Measurements from ENCODE around the gene C2CD2. TPM values are rescaled to one million over a fixed set of nuclear protein-coding genes. Genes with fewer than 3 reads are reported as not detected.

C2CD2 gene
- total and polyA plus RNA-seq, 5 donors: 6.2 to 10.0 (median 8.3) TPM

DNA sequence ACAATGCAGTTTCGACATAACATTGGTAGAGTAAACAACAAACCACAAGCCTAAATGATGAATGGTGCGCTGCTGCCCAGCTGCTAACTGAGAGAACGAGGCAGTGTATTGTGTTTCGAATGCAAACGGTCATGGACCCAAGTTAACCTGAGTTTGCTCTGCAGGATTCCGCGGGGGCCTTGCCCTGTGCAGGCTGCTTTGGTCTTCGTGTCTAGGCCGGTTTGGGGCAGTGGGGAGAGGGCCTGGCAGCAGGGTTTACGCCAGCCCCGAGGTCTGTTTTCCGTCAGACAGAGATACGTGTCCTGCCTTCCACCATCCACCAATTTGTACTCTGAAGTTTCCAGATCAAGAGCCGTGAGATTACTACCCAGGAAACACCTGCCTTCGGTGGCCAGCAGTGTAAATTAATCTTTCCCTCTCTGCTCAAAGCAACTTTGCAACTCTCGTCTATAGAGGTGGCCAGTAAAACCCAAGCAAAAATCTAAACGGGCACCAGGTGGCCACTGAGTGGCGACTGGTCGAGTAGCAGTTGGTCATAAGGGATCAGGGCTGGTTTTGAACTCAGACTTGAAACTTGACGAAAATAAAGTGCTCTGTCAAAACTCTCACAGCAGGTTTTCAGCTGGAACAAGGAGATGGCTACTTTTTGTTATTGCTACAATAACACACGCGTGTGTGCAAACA lies 68.3 kb downstream of the C2CD2 start:
- no peaks in the 10 kb centered on the region for H3K9me3 ChIP-seq (ENCODE audit: control insufficient read depth, low read length)
- H3K4me1 ChIP-seq (ENCODE audit: control insufficient read depth, insufficient read depth, low read length): no peaks in the 10 kb centered on the region
- 62% methylated on average over 22 of the region's 22 CpGs for WGBS
- intact Hi-C loops (cut with DNase I): no loop called here
- ATAC-seq: no peak
- no peak overlapping the region for H3K27ac ChIP-seq (ENCODE audit: low read length)
- DNase-seq: no peak
- no peaks in the 10 kb centered on the region for H3K27me3 ChIP-seq (ENCODE audit: control insufficient read depth, insufficient read depth)
- no peak overlapping the region for H3K4me3 ChIP-seq (ENCODE audit: low read length)

DNA sequence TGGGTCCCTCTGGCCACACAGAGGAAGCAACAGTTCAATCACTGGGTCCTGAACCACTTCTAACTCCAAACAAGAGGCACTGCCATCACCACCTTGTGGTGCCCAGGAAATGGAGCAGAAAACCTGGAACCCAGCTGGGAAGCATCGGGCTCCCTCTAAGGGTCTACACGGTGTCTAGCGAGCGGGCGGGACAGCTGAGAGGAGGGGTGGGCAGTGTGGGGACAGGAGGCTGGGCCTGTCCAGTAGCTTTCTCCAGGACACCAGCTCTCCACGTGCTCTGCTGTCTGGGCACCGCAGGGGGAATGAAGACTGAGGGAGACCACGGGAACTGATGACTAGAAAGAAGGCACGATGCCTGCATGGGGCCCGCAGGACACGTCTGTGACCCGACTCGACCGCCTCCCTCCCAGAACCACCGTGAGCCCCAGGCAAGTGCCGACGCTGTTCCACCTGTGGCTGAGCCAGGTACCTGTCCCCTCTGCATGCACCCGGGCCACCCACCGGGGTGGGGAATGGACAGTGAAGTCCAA lies 69.3 kb downstream of the C2CD2 start:
- no peaks in the 10 kb centered on the region for H3K27me3 ChIP-seq (ENCODE audit: control insufficient read depth, insufficient read depth)
- no peak for DNase-seq
- intact Hi-C loops (cut with DNase I): no loop called here
- H3K9me3 ChIP-seq (ENCODE audit: control insufficient read depth, low read length): no peaks in the 10 kb centered on the region
- WGBS: 85% methylated on average over 19 of the region's 19 CpGs
- no peaks in the 10 kb centered on the region for H3K4me1 ChIP-seq (ENCODE audit: control insufficient read depth, insufficient read depth, low read length)
- no peak overlapping the region for H3K4me3 ChIP-seq (ENCODE audit: low read length)
- ATAC-seq: no peak
- H3K27ac ChIP-seq (ENCODE audit: low read length): no peak overlapping the region

DNA sequence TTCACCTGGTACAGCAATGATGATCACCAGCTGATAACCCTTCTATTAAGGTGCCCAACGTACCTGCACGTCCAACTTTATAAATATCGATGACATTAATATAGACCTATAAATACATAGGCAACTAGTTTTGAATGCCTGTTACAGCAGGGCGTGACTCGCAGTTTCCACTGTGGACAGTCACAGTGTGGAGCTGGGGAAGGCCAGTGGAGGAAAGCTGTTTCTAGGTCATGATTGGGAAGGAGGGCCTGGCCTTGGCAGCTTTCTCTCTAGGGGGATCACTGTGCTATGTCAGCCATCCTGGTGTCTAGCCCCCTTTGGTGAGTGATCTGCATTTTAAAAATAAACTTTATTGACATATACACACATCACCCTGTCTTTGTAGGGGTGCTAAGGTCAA lies 70.2 kb downstream of the C2CD2 start:
- no peak overlapping the region for H3K27ac ChIP-seq (ENCODE audit: low read length)
- H3K4me1 ChIP-seq (ENCODE audit: control insufficient read depth, insufficient read depth, low read length): no peaks in the 10 kb centered on the region
- intact Hi-C loops (cut with DNase I): no loop called here
- DNase-seq (no peak), ATAC-seq (no peak)
- no peaks in the 10 kb centered on the region for H3K9me3 ChIP-seq (ENCODE audit: control insufficient read depth, low read length)
- H3K27me3 ChIP-seq (ENCODE audit: control insufficient read depth, insufficient read depth): no peaks in the 10 kb centered on the region
- WGBS: 92% methylated on average over 5 of the region's 5 CpGs
- no peak overlapping the region for H3K4me3 ChIP-seq (ENCODE audit: low read length)

DNA sequence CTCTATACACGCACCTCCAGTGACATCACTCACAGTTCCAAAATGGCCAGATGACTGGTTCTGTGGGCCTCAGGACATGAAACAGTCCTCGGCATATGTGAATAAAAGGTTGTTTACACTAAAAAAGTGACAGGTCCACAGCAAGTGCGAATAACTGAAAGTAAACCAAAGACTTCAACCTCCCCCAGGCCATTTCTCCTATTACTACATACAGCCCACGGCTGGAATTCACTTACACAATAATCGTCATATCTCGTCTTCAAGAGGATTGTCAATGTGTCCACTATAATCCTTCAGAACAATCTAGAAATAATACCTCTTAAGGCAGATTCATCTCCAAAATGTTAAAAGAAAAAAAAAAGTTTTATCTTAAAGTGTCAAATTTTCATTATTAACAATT lies 72.8 kb downstream of the C2CD2 start:
- Histone ChIP-seq H3K27ac (ENCODE audit: low read length) (no peak overlapping the region), H3K4me3 (ENCODE audit: low read length) (no peak overlapping the region), H3K9me3 (ENCODE audit: control insufficient read depth, low read length) (no peaks in the 10 kb centered on the region), H3K4me1 (ENCODE audit: control insufficient read depth, insufficient read depth, low read length) (no peaks in the 10 kb centered on the region), H3K27me3 (ENCODE audit: control insufficient read depth, insufficient read depth) (no peaks in the 10 kb centered on the region)
- no peak for ATAC-seq
- WGBS: 94% methylated on average over 6 of the region's 6 CpGs
- DNase-seq: no peak
- intact Hi-C loops (cut with DNase I): no loop called here

DNA sequence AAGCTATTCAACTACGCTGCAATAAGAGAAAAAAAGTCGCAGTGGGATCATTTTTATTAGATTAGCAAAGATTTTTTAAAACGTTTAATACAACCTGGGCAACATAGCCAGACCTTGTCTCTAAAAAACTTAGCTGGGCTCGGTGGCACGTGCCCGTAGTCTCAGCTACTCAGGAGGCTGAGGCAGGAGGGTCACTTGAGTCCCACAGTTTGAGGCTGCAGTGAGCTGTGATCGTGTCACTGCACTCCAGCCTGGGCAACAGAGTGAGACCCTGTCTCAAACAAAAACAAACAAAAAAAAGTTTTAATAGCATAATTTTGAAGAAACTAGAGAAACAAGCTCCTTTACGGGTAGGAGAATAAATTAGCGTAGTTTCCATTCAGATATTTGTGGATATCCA lies 73.7 kb downstream of the C2CD2 start:
- intact Hi-C loops (cut with DNase I): no loop called here
- WGBS: 88% methylated on average over 9 of the region's 9 CpGs
- no peak overlapping the region for H3K4me3 ChIP-seq (ENCODE audit: low read length)
- H3K27ac ChIP-seq (ENCODE audit: low read length): no peak overlapping the region
- no peaks in the 10 kb centered on the region for H3K4me1 ChIP-seq (ENCODE audit: control insufficient read depth, insufficient read depth, low read length)
- H3K9me3 ChIP-seq (ENCODE audit: control insufficient read depth, low read length): no peaks in the 10 kb centered on the region
- ATAC-seq: no peak
- no peaks in the 10 kb centered on the region for H3K27me3 ChIP-seq (ENCODE audit: control insufficient read depth, insufficient read depth)
- no peak for DNase-seq

DNA sequence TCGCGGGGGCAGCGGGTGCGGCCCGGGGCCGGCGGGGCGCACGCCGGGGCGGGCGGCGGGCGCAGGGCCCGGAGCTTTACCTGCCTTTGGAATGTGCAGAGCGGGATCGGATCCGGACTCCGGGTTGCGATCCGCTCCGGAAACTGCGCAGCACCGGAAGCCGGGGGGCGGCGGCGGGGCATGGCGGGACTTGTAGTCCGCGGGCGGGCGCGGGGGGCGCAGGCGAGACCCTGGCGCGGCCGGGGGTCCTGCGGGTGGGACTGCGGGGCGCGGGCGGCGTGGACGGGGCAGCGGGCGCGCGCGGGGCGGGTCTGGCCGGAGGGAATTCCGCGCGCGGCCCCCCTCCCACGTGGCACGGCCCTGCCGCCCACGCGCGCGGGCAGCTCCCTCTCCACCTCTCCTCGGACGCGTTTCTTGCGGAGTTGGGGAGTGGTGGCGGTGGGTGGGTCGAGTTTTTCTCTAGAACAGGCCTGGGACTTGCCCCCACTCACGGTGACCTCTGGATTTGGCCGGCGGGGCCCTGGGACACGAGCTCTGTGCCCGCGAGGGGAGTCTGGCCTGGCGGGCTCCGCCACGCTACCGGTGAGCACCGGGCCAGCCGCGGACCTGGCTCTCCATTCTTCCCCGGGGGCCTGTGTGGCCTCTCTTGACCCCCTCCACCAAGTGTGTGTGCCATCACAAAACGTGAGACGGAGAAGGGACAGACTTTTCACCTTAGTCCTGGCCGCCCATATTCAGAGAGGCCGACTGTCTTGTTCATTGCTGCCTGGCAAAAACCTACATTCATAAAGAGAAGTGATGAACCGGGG lies 74.4 kb downstream of the C2CD2 start, which contains the start of gene PRDM15:
Gene PRDM15 (minus strand): TSS at position 155 of the 809 bp plus-strand sequence. CDS start 18,981 bp downstream, outside the sequence.
- peak within 1 kb of the TSS; percentile 100 for H3K4me3 ChIP-seq (ENCODE audit: low read length)
- H3K27me3 ChIP-seq (ENCODE audit: control insufficient read depth, insufficient read depth): no peaks in the 10 kb centered on the region
- H3K4me1 ChIP-seq (ENCODE audit: control insufficient read depth, insufficient read depth, low read length): no peaks in the 10 kb centered on the region
- ATAC-seq (peak; percentile 63 to 70), DNase-seq (peak; percentile 88 to 94 (median 94))
- no peaks in the 10 kb centered on the region for H3K9me3 ChIP-seq (ENCODE audit: control insufficient read depth, low read length)
- 2% methylated on average over 89 of the region's 89 CpGs for WGBS
- intact Hi-C loops (cut with DNase I): loop anchor here in 2 of 4 donors (10.0 kb wide), 2 partner anchors 65 to 125 kb away; no protein-coding TSS in a partner anchor
- H3K27ac ChIP-seq (ENCODE audit: low read length): peak within 1 kb of the TSS; percentile 80

DNA sequence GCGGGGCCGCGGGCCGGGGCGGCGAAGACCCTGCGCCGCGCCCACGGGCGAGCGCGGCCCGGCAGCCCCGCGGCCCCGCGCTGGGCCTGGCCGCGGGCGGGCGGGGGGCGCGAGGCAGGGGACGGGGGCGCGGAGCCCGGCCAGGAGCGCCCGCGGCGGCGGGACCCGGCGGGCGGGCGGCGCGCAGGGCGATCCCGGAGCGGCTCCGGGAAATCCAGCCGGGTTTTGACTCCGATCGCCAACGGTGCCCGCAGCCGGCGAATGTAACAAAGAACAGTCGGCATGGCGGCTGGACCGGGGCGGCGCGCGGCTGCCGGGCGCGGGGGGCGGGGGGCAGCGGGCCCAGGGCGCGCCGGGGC lies 75.0 kb downstream of the C2CD2 start:
- intact Hi-C loops (cut with DNase I): loop anchor here in 2 of 4 donors (10.0 kb wide), 2 partner anchors 64 to 126 kb away; no protein-coding TSS in a partner anchor
- WGBS: 1% methylated on average over 65 of the region's 65 CpGs
- ATAC-seq (peak; percentile 43 to 46), DNase-seq (peak; percentile 87 to 93 (median 92))
- no peaks in the 10 kb centered on the region for H3K4me1 ChIP-seq (ENCODE audit: control insufficient read depth, insufficient read depth, low read length)
- H3K27ac ChIP-seq (ENCODE audit: low read length): no peak overlapping the region
- peak overlapping the region; percentile 100 for H3K4me3 ChIP-seq (ENCODE audit: low read length)
- H3K27me3 ChIP-seq (ENCODE audit: control insufficient read depth, insufficient read depth): no peaks in the 10 kb centered on the region
- H3K9me3 ChIP-seq (ENCODE audit: control insufficient read depth, low read length): no peaks in the 10 kb centered on the region

DNA sequence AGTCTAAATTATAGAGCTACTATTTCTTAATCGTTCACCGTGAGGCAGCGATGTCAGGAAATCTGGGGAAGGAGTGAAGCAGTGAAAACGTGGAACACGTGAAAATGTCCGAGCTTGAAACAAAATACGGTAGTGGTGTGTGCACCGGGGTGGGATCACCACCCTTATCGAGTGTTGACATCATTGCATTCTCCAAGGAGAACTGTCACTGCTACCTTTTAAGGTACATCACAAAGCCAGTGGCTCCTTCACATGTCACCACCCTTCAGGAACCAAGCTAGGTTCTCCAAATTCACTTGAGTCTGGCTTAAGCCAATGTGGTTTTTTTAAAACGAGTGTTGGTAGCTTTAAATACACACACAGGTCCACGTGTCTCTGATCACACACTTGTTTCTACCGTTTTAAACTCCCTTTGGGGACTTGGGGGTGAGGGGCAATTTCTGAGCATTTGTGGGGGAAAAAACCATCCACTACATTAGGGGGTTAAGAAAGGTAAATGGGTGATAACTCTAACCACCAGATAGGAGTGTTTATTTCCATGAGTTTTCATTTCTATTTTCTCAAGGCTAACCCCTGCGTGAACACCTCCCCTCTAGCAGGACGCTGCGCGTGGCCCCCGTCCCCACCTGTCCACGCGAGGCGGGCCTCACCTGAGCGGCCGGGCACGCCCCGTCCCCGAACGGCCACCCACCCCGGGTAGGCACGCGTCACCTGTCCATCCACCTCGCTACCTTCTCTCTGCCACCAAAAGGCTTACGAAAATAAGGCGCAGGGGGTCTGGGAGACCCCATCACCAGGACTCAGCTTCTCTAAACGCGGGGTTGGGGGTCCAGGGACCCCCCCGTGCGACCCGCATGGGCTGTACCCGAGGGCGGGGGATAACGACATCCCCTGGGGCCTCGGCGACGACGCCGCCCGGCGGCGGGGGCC lies 75.7 kb downstream of the C2CD2 start:
- intact Hi-C loops (cut with DNase I): loop anchor here in 2 of 4 donors (10.0 kb wide), 2 partner anchors 63 to 127 kb away; no protein-coding TSS in a partner anchor
- peak overlapping the region; percentile 100 for H3K4me3 ChIP-seq (ENCODE audit: low read length)
- ATAC-seq (peak; percentile 17 to 29), DNase-seq (no peak)
- under 1% methylated on average over 48 of the region's 48 CpGs for WGBS
- H3K9me3 ChIP-seq (ENCODE audit: control insufficient read depth, low read length): no peaks in the 10 kb centered on the region
- no peaks in the 10 kb centered on the region for H3K27me3 ChIP-seq (ENCODE audit: control insufficient read depth, insufficient read depth)
- H3K27ac ChIP-seq (ENCODE audit: low read length): peak overlapping the region; percentile 23
- H3K4me1 ChIP-seq (ENCODE audit: control insufficient read depth, insufficient read depth, low read length): no peaks in the 10 kb centered on the region

DNA sequence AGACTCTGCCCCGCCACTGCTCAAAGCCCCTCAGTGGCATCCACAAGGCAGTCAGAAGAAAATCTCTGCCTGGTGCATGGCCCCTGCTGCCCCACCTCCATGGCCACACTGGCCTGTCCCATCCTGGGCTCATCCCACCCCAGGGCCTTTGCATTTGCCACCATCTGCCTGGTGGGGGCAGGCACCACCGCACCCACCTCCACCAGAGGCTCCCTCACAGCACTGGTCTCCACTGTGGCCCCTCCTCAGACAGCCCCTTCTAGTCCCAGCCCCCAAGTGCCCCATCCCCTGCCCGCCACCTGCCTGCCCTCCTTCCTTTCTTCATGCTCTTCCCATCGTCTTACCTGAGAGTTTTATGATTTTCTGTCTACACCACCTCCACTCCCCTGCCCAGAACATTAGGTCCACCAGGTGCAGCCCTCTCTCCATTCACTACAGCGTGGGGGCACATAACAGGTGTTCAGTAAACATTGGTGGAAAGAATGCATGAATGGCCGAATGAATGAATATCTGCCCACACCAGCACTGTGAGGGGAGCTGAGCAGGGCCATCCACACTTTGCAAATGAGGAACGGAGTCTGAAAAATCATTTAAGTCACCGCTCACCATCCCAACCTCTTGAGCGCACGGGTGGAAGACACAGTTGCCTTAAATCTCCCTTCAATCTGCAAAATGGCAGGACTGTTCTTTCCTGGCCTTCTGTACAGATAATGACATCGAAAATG lies 76.7 kb downstream of the C2CD2 start:
- ATAC-seq: no peak
- intact Hi-C loops (cut with DNase I): loop anchor here in 2 of 4 donors (10.0 kb wide), 2 partner anchors 62 to 128 kb away; no protein-coding TSS in a partner anchor
- no peak overlapping the region for H3K27ac ChIP-seq (ENCODE audit: low read length)
- H3K4me1 ChIP-seq (ENCODE audit: control insufficient read depth, insufficient read depth, low read length): no peaks in the 10 kb centered on the region
- H3K27me3 ChIP-seq (ENCODE audit: control insufficient read depth, insufficient read depth): no peaks in the 10 kb centered on the region
- DNase-seq: no peak
- H3K4me3 ChIP-seq (ENCODE audit: low read length): no peak overlapping the region
- 87% methylated on average over 11 of the region's 11 CpGs for WGBS
- no peaks in the 10 kb centered on the region for H3K9me3 ChIP-seq (ENCODE audit: control insufficient read depth, low read length)

DNA sequence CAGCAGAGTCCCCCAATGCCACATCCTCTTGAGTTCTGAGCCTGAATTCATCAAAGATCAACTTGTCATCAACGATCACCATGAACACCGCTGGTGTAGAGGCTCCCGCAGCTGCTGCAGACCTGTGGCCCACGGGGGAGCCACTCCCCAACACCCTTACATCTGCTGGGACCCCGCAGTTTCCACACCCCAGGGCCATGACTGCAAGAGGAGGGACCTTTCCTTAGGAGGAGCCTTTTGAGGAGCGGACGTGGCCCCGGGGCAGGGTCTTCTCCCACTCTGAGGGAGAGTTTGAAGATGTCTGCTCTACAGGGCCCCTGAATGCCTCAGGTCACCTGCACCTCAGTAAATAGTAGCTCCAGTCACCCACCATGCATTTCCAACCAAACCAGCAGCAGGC lies 77.4 kb downstream of the C2CD2 start:
- intact Hi-C loops (cut with DNase I): loop anchor here in 2 of 4 donors (10.0 kb wide), 2 partner anchors 62 to 128 kb away; no protein-coding TSS in a partner anchor
- 95% methylated on average over 8 of the region's 8 CpGs for WGBS
- ATAC-seq (no peak), DNase-seq (no peak)
- Histone ChIP-seq H3K27me3 (ENCODE audit: control insufficient read depth, insufficient read depth) (no peaks in the 10 kb centered on the region), H3K4me1 (ENCODE audit: control insufficient read depth, insufficient read depth, low read length) (no peaks in the 10 kb centered on the region), H3K9me3 (ENCODE audit: control insufficient read depth, low read length) (no peaks in the 10 kb centered on the region), H3K4me3 (ENCODE audit: low read length) (no peak overlapping the region), H3K27ac (ENCODE audit: low read length) (no peak overlapping the region)

All from right cardiac atrium (tissue), 5 donors.